GM18870 (cell line): Measurements from ENCODE around the gene PI4KB.
"Not testable (repeated sequence)": the region's sequence is repeated elsewhere in the genome, so short reads cannot be mapped to it uniquely, and the experiment has no call there.

Experiments used
- ATAC-seq: cut with Tn5 transposase; IDR thresholded peaks from one replicate; pipeline ENCODE4 v1.9.1; 2021; ENCODE audit warnings: moderate library complexity; ENCODE audit not compliant: unreplicated experiment

The PI4KB gene

GRCh38 chr1:151327223-151327902 is at the start of gene PI4KB:
TSS of gene PI4KB (minus strand) at chr1:151327416. CDS start at chr1:151316481, 10,935 bp downstream.
- ATAC-seq = peak; percentile 76

DNA sequence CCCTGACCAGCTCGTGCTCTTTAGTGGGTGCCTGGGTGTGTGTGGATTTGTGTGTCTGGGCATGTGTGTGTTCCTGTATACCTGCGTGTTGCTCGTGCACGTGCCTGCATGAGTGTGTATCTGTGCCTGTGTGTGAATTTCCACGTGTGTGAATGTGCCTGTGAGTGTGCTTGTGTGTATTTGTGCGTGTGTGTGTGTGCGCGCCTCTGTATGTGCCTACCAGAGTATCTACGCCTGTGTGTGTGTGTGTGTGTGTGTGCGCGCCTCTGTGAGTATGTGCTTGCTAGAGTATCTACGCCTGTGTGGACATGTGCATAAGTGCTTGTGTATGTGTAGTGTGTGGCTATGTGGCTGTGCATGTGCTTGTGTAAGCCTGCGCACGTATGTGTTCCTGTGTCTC is 46.0 kb upstream of the PI4KB start:
- ATAC-seq = no peak

GRCh38 chr1:151372058-151372934 is 45.1 kb upstream of the PI4KB start, which contains the start of gene SELENBP1:
TSS of gene SELENBP1 (minus strand) at chr1:151372705. CDS start at chr1:151372641, 64 bp downstream.
- no peak for ATAC-seq

- no peak for ATAC-seq
Measured at GRCh38 chr1:151371370-151372057, 44.3 kb upstream of the PI4KB start.

GRCh38 chr1:151370211-151370911 is 43.1 kb upstream of the PI4KB start:
- ATAC-seq = no peak

GRCh38 chr1:151369621-151370048 is 42.4 kb upstream of the PI4KB start:
- ATAC-seq = no peak

DNA sequence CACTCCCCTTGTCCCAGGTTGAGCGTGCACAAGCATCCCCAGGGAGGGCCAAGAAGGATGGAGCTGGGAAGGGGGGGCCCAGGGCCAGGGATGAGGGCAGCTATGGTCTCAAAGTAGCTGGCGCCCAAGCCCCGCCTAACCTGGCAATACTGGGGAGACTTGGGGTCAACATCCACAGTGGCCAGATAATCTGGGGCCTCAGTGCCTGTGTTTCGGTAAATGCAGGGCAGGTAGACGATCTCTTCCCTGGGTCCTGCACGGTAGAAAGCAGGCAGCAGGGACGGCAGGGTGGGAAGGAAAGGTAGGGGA is 42.0 kb upstream of the PI4KB start:
- no peak for ATAC-seq

DNA sequence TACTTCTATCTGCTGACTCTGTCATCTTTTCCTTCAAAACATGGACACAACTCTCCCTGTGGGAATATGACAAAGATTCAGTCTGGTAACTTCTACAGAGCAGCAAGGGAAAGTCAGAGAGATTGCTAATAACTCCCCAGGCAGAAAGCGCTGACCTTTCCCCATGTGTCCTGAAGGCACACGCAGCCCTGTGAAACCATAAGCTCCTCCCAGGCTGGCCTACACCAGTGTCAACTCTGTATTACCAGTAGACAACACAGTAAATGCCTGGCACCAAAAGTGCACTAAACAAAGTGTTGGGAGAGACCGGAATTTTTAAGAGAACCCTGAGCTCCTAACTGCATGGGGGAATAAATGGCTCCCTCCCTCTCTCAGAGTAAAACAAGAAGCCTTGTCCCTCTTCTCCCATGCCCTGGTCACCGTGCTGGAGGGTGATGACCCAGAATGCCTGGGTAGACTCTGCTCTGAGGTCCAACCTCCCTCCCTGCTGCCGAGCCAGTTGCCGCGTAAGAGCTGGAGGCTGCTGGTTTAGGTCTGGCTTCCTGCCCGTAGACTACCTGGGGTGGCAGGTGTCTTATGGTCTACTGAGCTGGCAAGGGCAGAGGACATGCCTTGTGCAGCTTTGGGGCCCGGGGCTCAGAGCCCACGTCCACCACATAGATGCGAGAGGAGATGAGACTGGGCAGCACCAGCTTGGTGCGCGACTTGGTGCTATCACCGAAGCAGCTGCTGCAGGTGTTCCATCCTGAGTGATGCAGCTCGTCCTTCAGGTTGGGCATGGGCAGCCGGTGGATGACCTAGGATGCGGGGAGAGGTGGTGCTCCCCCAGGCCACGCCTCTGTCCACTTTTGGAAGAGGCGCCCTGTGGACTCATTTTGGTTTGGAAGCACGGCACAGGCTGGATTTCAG is 41.4 kb upstream of the PI4KB start:
- ATAC-seq = no peak

GRCh38 chr1:151367658-151368392 is 40.6 kb upstream of the PI4KB start:
- ATAC-seq = no peak

DNA sequence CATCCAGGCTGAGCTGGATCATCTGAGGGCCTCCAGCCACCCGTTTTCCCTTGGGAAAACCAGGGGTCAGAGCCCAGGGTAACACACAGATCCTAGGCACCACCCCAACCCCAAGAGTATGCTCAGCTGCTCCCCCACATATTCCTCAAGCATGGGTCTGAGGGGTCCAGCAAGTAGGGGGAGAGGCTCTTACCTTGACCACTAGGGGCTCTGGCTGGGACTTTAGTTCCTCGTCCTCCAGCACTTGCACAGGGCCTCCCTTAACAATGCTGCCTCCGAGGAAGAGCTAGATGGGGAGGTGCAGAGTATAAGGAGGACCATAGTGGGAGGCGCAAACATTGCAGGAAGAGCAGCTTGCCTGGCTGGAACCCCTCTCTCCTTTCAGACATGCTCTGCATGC is 37.8 kb upstream of the PI4KB start:
- ATAC-seq = no peak

DNA sequence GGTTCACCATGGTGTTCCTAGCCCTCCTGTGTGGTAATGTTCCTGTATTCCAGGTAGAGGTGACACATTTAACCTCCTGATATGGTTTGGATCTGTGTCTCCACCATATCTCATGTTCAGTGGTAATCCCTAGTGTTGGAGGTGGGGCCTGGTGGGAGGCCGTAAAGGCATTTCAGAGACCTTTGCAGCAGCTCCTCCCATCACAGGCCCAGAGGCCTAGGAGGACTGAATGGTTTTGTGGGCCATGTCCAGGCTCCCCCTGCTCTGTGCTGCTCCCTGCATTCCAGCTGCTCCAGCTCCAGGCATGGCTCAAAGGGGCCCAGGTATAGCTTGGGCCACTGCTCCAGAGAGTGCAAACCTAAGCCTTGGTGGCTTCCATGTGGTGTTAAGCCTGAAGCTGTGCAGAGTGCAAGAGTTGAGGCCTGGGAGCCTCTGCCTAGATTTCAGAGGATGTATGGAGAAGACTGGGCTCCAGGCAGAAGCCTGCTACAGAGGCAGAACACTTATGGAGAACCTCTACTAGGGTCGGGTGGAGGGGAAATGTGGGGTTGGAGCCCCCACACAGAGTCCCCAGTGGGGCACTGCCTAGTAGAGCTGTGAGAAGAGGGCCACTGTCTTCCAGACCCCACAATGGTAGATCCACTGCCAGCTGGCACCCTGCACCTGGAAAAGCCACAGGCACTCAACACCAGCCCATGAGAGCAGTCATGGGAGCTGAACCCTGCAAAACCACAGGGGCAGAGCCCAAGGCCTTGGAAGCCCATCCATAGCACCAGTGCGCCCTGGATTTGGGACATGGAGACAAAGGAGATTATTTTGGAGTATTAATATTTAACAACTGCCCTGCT is 35.3 kb upstream of the PI4KB start:
- no peak for ATAC-seq

- ATAC-seq = no peak
Measured at GRCh38 chr1:151361883-151362282, 34.7 kb upstream of the PI4KB start.

DNA sequence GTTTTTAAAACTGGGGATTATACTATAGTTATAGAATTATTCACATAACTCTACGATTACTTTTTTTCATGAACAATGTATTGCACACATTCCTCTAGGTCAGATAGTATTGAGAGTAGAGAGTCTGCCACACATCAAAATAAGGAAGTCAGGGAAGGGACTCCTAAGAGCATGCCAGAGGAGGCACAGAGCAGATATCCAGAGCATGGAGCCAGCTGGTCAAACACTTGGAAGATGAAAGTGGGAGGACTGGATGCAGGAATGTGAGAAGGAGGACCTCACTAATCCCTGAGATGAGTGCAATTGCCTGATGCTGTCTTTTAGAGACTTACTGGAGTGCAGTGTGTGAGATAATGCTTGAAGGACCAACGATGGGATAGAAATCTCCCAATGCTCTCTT is 29.5 kb upstream of the PI4KB start:
- ATAC-seq = no peak

DNA sequence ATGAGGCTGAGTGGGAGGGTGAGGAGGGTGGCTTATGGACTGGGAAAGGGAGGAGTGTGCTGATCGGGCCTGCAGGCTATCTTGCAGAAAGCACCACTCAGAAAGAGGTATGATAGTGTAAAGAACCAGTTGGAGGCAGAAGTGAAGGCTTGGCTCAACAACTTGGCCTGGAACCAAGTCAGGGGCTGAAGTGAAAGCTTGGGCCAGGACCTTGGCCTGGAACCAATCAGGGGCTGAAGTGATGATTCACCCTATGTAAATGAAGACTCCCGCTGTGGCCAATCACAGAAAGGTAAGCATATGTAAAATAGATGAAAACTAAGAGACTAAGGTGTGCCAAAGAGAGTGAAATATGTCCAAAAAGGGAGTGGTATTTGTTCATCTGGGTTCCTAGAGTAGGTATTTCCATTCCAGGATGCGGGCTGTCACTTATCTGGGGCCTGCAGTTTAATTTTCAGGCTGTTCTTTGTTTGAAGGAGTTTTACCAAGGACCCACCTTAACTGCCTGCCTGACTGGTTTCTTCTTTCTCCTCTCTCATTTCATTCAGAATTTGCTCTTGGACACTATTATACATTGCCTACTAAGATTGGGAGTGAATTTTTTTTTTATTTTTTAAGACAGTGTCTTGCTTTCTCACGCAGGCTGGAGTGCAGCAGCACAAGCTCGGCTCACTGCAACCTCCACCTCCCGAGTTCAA is 25.0 kb upstream of the PI4KB start:
- no peak for ATAC-seq

GRCh38 chr1:151350323-151350722 is 23.1 kb upstream of the PI4KB start:
- ATAC-seq = not testable (repeated sequence)

DNA sequence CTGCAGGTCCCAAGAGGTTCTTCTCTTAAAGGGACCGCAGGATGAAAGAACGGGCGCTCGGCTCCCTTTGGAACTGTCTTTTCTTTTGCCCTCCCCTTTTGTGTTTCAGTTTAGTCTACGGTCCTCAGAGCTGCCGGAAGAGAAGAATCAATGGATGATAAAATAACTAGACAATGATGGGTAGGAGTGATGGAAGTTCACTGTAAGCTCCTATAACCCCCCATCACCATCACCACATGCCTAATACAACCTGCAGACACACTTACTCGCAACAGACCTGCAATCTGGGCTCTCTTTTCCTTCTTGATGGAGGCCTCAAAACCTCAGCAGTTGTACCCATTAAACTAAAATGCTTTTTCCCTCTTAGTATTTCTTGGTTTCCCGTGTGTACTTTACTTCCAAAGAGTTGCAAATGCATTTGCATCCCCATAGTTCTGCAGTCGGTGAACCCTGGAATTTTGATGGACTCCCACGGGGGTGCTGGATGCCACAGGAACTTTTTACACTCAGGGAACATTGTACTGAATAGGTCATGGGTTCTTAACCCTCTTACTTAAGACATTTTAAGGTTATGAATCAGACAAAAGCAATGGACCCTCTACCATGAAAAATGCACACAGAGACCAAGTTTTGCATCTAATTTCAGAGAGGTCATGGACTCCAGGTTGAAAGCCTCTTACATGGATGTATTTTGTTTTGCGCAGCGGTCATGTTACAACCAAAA is 20.5 kb upstream of the PI4KB start:
- no peak for ATAC-seq
